ENCODE measurements around the gene CNPY2. TPM values are rescaled to one million over a fixed set of nuclear protein-coding genes. Genes with fewer than 3 reads are reported as not detected.

CNPY2 gene
- total and polyA plus RNA-seq, 11 donors, result 26.8 to 67.3 (median 39.0) TPM

- Histone ChIP-seq H3K27me3 (no peaks in the 10 kb centered on the region), H3K36me3 (peaks cover under 1 to 18% (median 16%) of the 10 kb centered on the region in 9 donors), H3K9me3 (no peaks in the 10 kb centered on the region), H3K27ac (peak within 1 kb of the TSS; percentile 68 to 98 (median 92)), H3K4me3 (peak within 1 kb of the TSS; percentile 64 to 91 (median 83)), H3K4me1 (peaks cover 0 to 40% (median 20%) of the 10 kb centered on the region in 12 donors)
- intact Hi-C loops (cut with DNase I), result loop anchor here (1.0 to 10.0 kb wide), 10 partner anchors 44 to 107 kb away; partner anchors contain the start of genes TIMELESS (in 6 of the 10), MIP (in 2 of the 10) and SPRYD4 (in 2 of the 10)
- 0 to 1% (median 1%) methylated on average over 42 to 54 of the region's 54 CpGs for WGBS, 4 donors
- ATAC-seq (peak; percentile 98 to 99 (median 99)), DNase-seq (peak; percentile 99 to 100 (median 99))
- TF ChIP-seq CTCF (IDR thresholded peaks at IDR 0.05) (peak in 1 of 12 donors; percentile 9), POLR2A (IDR thresholded peaks at IDR 0.05) (peak; percentile 17 to 80)
These were observed 44.3 kb upstream of the CNPY2 start, which contains the start of gene STAT2 for GRCh38 chr12:56359851-56360767. Gene STAT2 (minus strand): TSS chr12:56360107. CDS start chr12:56356571, 3,536 bp downstream.

- Histone ChIP-seq H3K4me1 (peaks cover 0 to 40% (median 20%) of the 10 kb centered on the region in 12 donors), H3K27ac (peak overlapping the region in 10 of 12 donors; percentile 79 to 94 (median 89)), H3K4me3 (peak overlapping the region; percentile 60 to 91 (median 81)), H3K36me3 (peaks cover 5 to 29% (median 27%) of the 10 kb centered on the region in 9 donors), H3K9me3 (no peaks in the 10 kb centered on the region), H3K27me3 (no peaks in the 10 kb centered on the region)
- intact Hi-C loops (cut with DNase I), result loop anchor here in 1 of 10 donors (5.0 kb wide), 1 partner anchor 108 kb away; the partner anchor contains the start of gene SPRYD4
- TF ChIP-seq CTCF (IDR thresholded peaks at IDR 0.05), result no peak
- TF ChIP-seq POLR2A (IDR thresholded peaks at IDR 0.05), result no peak
- 0 to 28% (median 3%) methylated on average over 1 of the region's 1 CpG for WGBS, 4 donors
- ATAC-seq, result no peak
- DNase-seq, result no peak
These were observed 43.2 kb upstream of the CNPY2 start for GRCh38 chr12:56358836-56359532.

GRCh38 chr12:56351325-56351724, 35.5 kb upstream of the CNPY2 start:
- 94 to 100% (median 96%) methylated on average over 2 of the region's 2 CpGs for WGBS, 4 donors
- peaks cover 0 to 3% (median 0%) of the 10 kb centered on the region in 12 donors for H3K4me1 ChIP-seq
- no peak for TF ChIP-seq CTCF (IDR thresholded peaks at IDR 0.05)
- TF ChIP-seq POLR2A (IDR thresholded peaks at IDR 0.05), result no peak
- peaks cover 7 to 100% (median 100%) of the 10 kb centered on the region in 9 donors for H3K36me3 ChIP-seq
- intact Hi-C loops (cut with DNase I), result no loop called here
- ATAC-seq (no peak), DNase-seq (no peak)
- H3K9me3 ChIP-seq, result no peaks in the 10 kb centered on the region
- H3K4me3 ChIP-seq, result no peak overlapping the region
- H3K27ac ChIP-seq, result no peak overlapping the region
- no peaks in the 10 kb centered on the region for H3K27me3 ChIP-seq
